HepG2 (cell line): ENCODE measurements around the gene EGFR. TPM values are rescaled to one million over a fixed set of nuclear protein-coding genes. Genes with fewer than 3 reads are reported as not detected.

ENCODE experiments used
- ATF7-NPFF ChIP-seq: sonication (generic); formaldehyde crosslinking; IDR thresholded peaks from 2 replicates; pipeline ENCODE4 v1.8.1; 2023; ENCODE audit warnings: mild to moderate bottlenecking, low read depth, missing genetic modification reagents, moderate library complexity
- GABPB1 ChIP-seq: IDR thresholded peaks from 2 replicates; pipeline ENCODE4 v1.6.1; 2016; ENCODE audit warnings: mild to moderate bottlenecking, missing genetic modification reagents, moderate library complexity, missing compliant biosample characterization
- LCORL ChIP-seq, 2 experiments: fragments of 450-650 bp in 1 of 2; sonication (generic) in 1 of 2; formaldehyde crosslinking in 1 of 2; IDR thresholded peaks; 2 replicates each; pipeline versions ENCODE4 v1.5.0 to v1.6.1; 2017 to 2020; ENCODE audit warnings: antibody characterized with exemption in 1 of 2, missing genetic modification reagents in 1 of 2
- NR2F6 ChIP-seq, 2 experiments: IDR thresholded peaks; 2 replicates each; pipeline ENCODE4 v1.6.1; 2016; ENCODE audit warnings: antibody characterized with exemption in 1 of 2, mild to moderate bottlenecking in 1 of 2
- PHF21A ChIP-seq: sonication (generic); formaldehyde crosslinking; IDR thresholded peaks from 2 replicates; pipeline ENCODE4 v1.5.0; 2020; ENCODE audit warnings: mild to moderate bottlenecking, missing genetic modification reagents
- POLR2G ChIP-seq: fragments of 200-400 bp; formaldehyde crosslinking; IDR thresholded peaks from 2 replicates; pipeline ENCODE4 v1.6.1; 2018; ENCODE audit warnings: mild to moderate bottlenecking, low read depth, low read length, moderate library complexity
- PRDM15 ChIP-seq: sonication (generic); formaldehyde crosslinking; IDR thresholded peaks from 2 replicates; pipeline ENCODE4 v1.4.0; 2020; ENCODE audit warnings: missing genetic modification reagents
- REPIN1 ChIP-seq: sonication (generic); formaldehyde crosslinking; IDR thresholded peaks from 2 replicates; pipeline ENCODE4 v1.8.0; 2022; ENCODE audit warnings: missing genetic modification reagents, low read depth, mild to moderate bottlenecking, borderline replicate concordance
- ZFP36L2 ChIP-seq: sonication (generic); formaldehyde crosslinking; IDR thresholded peaks from 2 replicates; pipeline ENCODE4 v1.4.0; 2020; ENCODE audit warnings: missing genetic modification reagents
- ZNF142 ChIP-seq: sonication (generic); formaldehyde crosslinking; IDR thresholded peaks from 2 replicates; pipeline ENCODE4 v1.4.0; 2020; ENCODE audit warnings: missing genetic modification reagents
- ZNF3 ChIP-seq: IDR thresholded peaks from 2 replicates; pipeline ENCODE4 v1.7.0; 2017; ENCODE audit warnings: inconsistent platforms
- ZNF30 ChIP-seq: sonication (generic); formaldehyde crosslinking; IDR thresholded peaks from 2 replicates; pipeline ENCODE4 v1.5.0; 2020; ENCODE audit warnings: mild to moderate bottlenecking, missing genetic modification reagents
- ZNF460 ChIP-seq: sonication (generic); formaldehyde crosslinking; IDR thresholded peaks from 2 replicates; pipeline ENCODE4 v1.5.1; 2020; ENCODE audit warnings: missing genetic modification reagents, mild to moderate bottlenecking, borderline replicate concordance
- ZSCAN9 ChIP-seq: IDR thresholded peaks from 2 replicates; pipeline ENCODE4 v1.6.1; 2016; ENCODE audit warnings: borderline replicate concordance
- polyA plus RNA-seq, 8 experiments: library from polyadenylated mRNA; depleted of rRNA in 3 of 8; stranded (reverse) in 7 of 8; unstranded in 1 of 8; fragments of >200 nt; fragmentation: Illumina TruSeq in 4 of 8; extraction: Trizol in 4 of 8; gene quantifications; 2 replicates each; pipeline versions ENCODE4 v1.2.1 to v1.2.3, GENCODE V29; 2011 to 2016; ENCODE audit warnings: low read depth in 4 of 8, missing spikeins in 1 of 8, mixed read lengths in 1 of 8; ENCODE audit not compliant: insufficient read depth in 1 of 8
- total RNA-seq, 5 experiments: library from RNA; depleted of rRNA; stranded (reverse); fragments of >200 nt; fragmentation: Illumina TruSeq; extraction: Trizol; gene quantifications; 2 replicates each; pipeline ENCODE4 v1.2.3, GENCODE V29; 2016; ENCODE audit warnings: low read depth in 1 of 5
- TF ChIP-seq, protein P1 (sequence below): sonication (generic); formaldehyde crosslinking; conservative IDR thresholded peaks from 2 replicates; pipeline ENCODE4 v1.4.0; 2020; ENCODE audit warnings: mild to moderate bottlenecking, missing genetic modification reagents, moderate library complexity

The EGFR gene
- total and polyA plus RNA-seq, 2 of the 13 experiments (the other 11 are each of a cell fraction or from before 2014, with no cell fraction given): 7.0 to 10.0 TPM

DNA sequence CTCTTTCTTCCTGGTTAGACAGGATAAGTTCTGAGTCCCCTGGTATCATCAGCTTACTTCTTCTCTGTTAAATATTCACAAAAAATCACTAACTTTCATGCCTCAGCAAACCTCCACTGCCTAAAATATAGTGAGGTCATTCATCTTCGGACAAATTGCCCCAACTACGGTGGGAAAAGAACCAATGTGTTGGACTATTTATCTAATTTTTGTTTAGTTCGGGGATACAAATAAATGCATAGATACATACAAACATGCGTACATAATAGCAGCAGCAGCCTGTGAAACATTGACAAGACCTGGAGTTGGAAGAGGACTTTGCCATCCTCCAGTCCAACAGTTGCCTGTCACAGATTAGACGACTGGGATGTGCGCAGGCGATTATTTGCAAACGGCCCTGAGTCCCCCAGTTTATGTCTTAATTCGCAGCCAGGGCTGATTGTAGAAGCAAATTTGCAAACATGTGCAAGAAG lies 51.5 kb downstream of the EGFR start (continued):
- TF ChIP-seq PRDM15 (CRISPR knock-in tag): peak; percentile 93
- peak; percentile 27; the same call in 1 of the 2 replicates for TF ChIP-seq NR2F6 (IDR thresholded peaks at IDR 0.05)
- TF ChIP-seq NR2F6 (CRISPR knock-in tag; IDR thresholded peaks at IDR 0.05): no peak
- TF ChIP-seq, protein P1, sequence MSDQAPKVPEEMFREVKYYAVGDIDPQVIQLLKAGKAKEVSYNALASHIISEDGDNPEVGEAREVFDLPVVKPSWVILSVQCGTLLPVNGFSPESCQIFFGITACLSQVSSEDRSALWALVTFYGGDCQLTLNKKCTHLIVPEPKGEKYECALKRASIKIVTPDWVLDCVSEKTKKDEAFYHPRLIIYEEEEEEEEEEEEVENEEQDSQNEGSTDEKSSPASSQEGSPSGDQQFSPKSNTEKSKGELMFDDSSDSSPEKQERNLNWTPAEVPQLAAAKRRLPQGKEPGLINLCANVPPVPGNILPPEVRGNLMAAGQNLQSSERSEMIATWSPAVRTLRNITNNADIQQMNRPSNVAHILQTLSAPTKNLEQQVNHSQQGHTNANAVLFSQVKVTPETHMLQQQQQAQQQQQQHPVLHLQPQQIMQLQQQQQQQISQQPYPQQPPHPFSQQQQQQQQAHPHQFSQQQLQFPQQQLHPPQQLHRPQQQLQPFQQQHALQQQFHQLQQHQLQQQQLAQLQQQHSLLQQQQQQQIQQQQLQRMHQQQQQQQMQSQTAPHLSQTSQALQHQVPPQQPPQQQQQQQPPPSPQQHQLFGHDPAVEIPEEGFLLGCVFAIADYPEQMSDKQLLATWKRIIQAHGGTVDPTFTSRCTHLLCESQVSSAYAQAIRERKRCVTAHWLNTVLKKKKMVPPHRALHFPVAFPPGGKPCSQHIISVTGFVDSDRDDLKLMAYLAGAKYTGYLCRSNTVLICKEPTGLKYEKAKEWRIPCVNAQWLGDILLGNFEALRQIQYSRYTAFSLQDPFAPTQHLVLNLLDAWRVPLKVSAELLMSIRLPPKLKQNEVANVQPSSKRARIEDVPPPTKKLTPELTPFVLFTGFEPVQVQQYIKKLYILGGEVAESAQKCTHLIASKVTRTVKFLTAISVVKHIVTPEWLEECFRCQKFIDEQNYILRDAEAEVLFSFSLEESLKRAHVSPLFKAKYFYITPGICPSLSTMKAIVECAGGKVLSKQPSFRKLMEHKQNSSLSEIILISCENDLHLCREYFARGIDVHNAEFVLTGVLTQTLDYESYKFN: peak; percentile 77
- no peak for TF ChIP-seq ZFP36L2 (CRISPR knock-in tag)
- peak; percentile 54; the same call in 1 of the 2 replicates for TF ChIP-seq PHF21A
- 0 out of 2 replicates have a peak, but pooled peaks have one; percentile 31 for TF ChIP-seq POLR2G
- TF ChIP-seq ZSCAN9 (CRISPR knock-in tag): no peak
- peak; percentile 74; the same call in 1 of the 2 replicates for TF ChIP-seq REPIN1 (CRISPR knock-in tag)
- no peak for TF ChIP-seq ZNF460 (CRISPR knock-in tag)
- no peak for TF ChIP-seq GABPB1 (CRISPR knock-in tag)
- no peak for TF ChIP-seq ZNF30 (CRISPR knock-in tag)
- no peak for TF ChIP-seq ATF7-NPFF (CRISPR knock-in tag)
- TF ChIP-seq ZNF3: no peak
- no peak for TF ChIP-seq ZNF142 (CRISPR knock-in tag)
- TF ChIP-seq LCORL (IDR thresholded peaks at IDR 0.05): no peak
- peak; percentile 67 for TF ChIP-seq LCORL (CRISPR knock-in tag; IDR thresholded peaks at IDR 0.05)
